ENCODE data around the gene CDC42BPA. TPM values are rescaled to one million over a fixed set of nuclear protein-coding genes. Genes with fewer than 3 reads are reported as not detected.

CDC42BPA gene
- polyA plus RNA-seq, 1 donor (not counting 4 experiments of a cell fraction or from before 2014, with no cell fraction given), result 9.2 TPM

GRCh38 chr1:227167276-227168101 lies 150.8 kb downstream of the CDC42BPA start:
- DNase-seq (ENCODE audit: low read depth, low spot score), result no peak
- no peak overlapping the region for H3K4me2 ChIP-seq (ENCODE audit: control insufficient read depth, extremely low read depth, insufficient read depth, low read depth, low read length)
- H3K27me3 ChIP-seq (ENCODE audit: control insufficient read depth, extremely low read depth, insufficient read depth, low read length), result no peaks in the 10 kb centered on the region
- dilution Hi-C loops (cut with MboI; ENCODE audit: extremely low pct_ligation_motif_present, low sequenced_read_pairs), result no loop called here
- H3K79me2 ChIP-seq (ENCODE audit: control insufficient read depth, insufficient read depth, low read length), result no peaks in the 10 kb centered on the region
- H3K4me1 ChIP-seq (ENCODE audit: control insufficient read depth, extremely low read depth, insufficient read depth, low read length), result no peaks in the 10 kb centered on the region
- no peak overlapping the region for H3K9ac ChIP-seq (ENCODE audit: control insufficient read depth, extremely low read depth, insufficient read depth, low read length)
- no peak overlapping the region for H3K27ac ChIP-seq (ENCODE audit: control insufficient read depth, insufficient read depth, low read length)
- H3K9me1 ChIP-seq (ENCODE audit: control insufficient read depth, extremely low read depth, insufficient read depth, low read length), result peaks cover 2% of the 10 kb centered on the region
- no peaks in the 10 kb centered on the region for H3K9me3 ChIP-seq (ENCODE audit: control insufficient read depth, low read depth, low read length)
- no peaks in the 10 kb centered on the region for H4K20me1 ChIP-seq (ENCODE audit: control insufficient read depth, extremely low read depth, insufficient read depth, low read length)
- FAIRE-seq, result no peak
- no peaks in the 10 kb centered on the region for H3K36me3 ChIP-seq (ENCODE audit: control insufficient read depth in 2 of 2, extremely low read depth in 1 of 2, insufficient read depth in 2 of 2, low read length in 2 of 2)
- H3K4me3 ChIP-seq (ENCODE audit: control insufficient read depth in 2 of 3, extremely low read depth in 1 of 3, insufficient read depth in 2 of 3, low read depth in 1 of 3, low read length in 3 of 3), result no peak overlapping the region
- TF ChIP-seq EZH2 (IDR thresholded peaks at IDR 0.05; ENCODE audit: low read length) (no peak), CTCF (optimal IDR thresholded peaks at IDR 0.05 in 1 of 3, IDR thresholded peaks at IDR 0.05 in 1 of 3, conservative IDR thresholded peaks at IDR 0.05 in 1 of 3; ENCODE audit: extremely low read depth in 1 of 3, insufficient read depth in 2 of 3, low read length in 3 of 3) (no peak)
- H2AFZ ChIP-seq (ENCODE audit: control insufficient read depth, low read length), result no peak overlapping the region

GRCh38 chr1:227166559-227166958 lies 151.7 kb downstream of the CDC42BPA start:
- H3K9me1 ChIP-seq (ENCODE audit: control insufficient read depth, extremely low read depth, insufficient read depth, low read length), result peaks cover 2% of the 10 kb centered on the region
- H3K4me3 ChIP-seq (ENCODE audit: control insufficient read depth in 2 of 3, extremely low read depth in 1 of 3, insufficient read depth in 2 of 3, low read depth in 1 of 3, low read length in 3 of 3), result no peak overlapping the region
- no peak for DNase-seq (ENCODE audit: low read depth, low spot score)
- no peak overlapping the region for H3K27ac ChIP-seq (ENCODE audit: control insufficient read depth, insufficient read depth, low read length)
- H3K27me3 ChIP-seq (ENCODE audit: control insufficient read depth, extremely low read depth, insufficient read depth, low read length), result no peaks in the 10 kb centered on the region
- no peak overlapping the region for H2AFZ ChIP-seq (ENCODE audit: control insufficient read depth, low read length)
- TF ChIP-seq CTCF (optimal IDR thresholded peaks at IDR 0.05 in 1 of 3, IDR thresholded peaks at IDR 0.05 in 1 of 3, conservative IDR thresholded peaks at IDR 0.05 in 1 of 3; ENCODE audit: extremely low read depth in 1 of 3, insufficient read depth in 2 of 3, low read length in 3 of 3) (no peak), EZH2 (IDR thresholded peaks at IDR 0.05; ENCODE audit: low read length) (no peak)
- H3K36me3 ChIP-seq (ENCODE audit: control insufficient read depth in 2 of 2, extremely low read depth in 1 of 2, insufficient read depth in 2 of 2, low read length in 2 of 2), result no peaks in the 10 kb centered on the region
- no peaks in the 10 kb centered on the region for H3K9me3 ChIP-seq (ENCODE audit: control insufficient read depth, low read depth, low read length)
- no peaks in the 10 kb centered on the region for H4K20me1 ChIP-seq (ENCODE audit: control insufficient read depth, extremely low read depth, insufficient read depth, low read length)
- H3K79me2 ChIP-seq (ENCODE audit: control insufficient read depth, insufficient read depth, low read length), result no peaks in the 10 kb centered on the region
- H3K4me1 ChIP-seq (ENCODE audit: control insufficient read depth, extremely low read depth, insufficient read depth, low read length), result no peaks in the 10 kb centered on the region
- no peak overlapping the region for H3K4me2 ChIP-seq (ENCODE audit: control insufficient read depth, extremely low read depth, insufficient read depth, low read depth, low read length)
- FAIRE-seq, result no peak
- dilution Hi-C loops (cut with MboI; ENCODE audit: extremely low pct_ligation_motif_present, low sequenced_read_pairs), result no loop called here
- H3K9ac ChIP-seq (ENCODE audit: control insufficient read depth, extremely low read depth, insufficient read depth, low read length), result no peak overlapping the region
